Tibial nerve (tissue), 4 donors: ENCODE results near the gene UGT1A9. TPM values are rescaled to one million over a fixed set of nuclear protein-coding genes. Genes with fewer than 3 reads are reported as not detected.

Experiments
- DNase-seq, 2 donors: peaks; one replicate each; pipeline ENCODE4 v3.0.0-alpha.2; 2019; ENCODE audit warnings: low spot score in 2 of 2
- H3K27ac ChIP-seq, 4 donors: fragments of 200-600 bp; sonication (generic) in 3 of 4; one replicate each; pipeline ENCODE4 v1.5.1; 2017 to 2019; ENCODE audit warnings: mild to moderate bottlenecking in 1 of 4
- H3K27me3 ChIP-seq, 2 donors: fragments of 200-600 bp; sonication (generic) in 1 of 2; one replicate each; pipeline versions ENCODE4 v1.5.1 to v1.6.0; 2017 to 2019
- H3K36me3 ChIP-seq, 3 donors: fragments of 200-600 bp; sonication (generic); one replicate each; pipeline ENCODE4 v1.5.1; 2018 to 2019
- H3K4me1 ChIP-seq, 4 donors: fragments of 200-600 bp; sonication (generic) in 3 of 4; one replicate each; pipeline ENCODE4 v1.5.1; 2017 to 2019
- H3K4me3 ChIP-seq, 4 donors: fragments of 200-600 bp; sonication (generic) in 3 of 4; one replicate each; pipeline ENCODE4 v1.5.1; 2017 to 2019; ENCODE audit warnings: mild to moderate bottlenecking in 1 of 4, moderate library complexity in 1 of 4
- H3K9me3 ChIP-seq, 4 donors: fragments of 200-600 bp; sonication (generic) in 3 of 4; one replicate each; pipeline ENCODE4 v1.5.1; 2017 to 2019
- EP300 ChIP-seq, 2 donors: sonication (generic); formaldehyde crosslinking; IDR thresholded peaks; one replicate each; pipeline ENCODE4 v1.6.1; 2017; ENCODE audit warnings: antibody characterized with exemption in 2 of 2, mild to moderate bottlenecking in 1 of 2
- POLR2A ChIP-seq, 2 donors: fragments of 450-650 bp; IDR thresholded peaks; one replicate each; pipeline ENCODE4 v1.6.1; 2017; ENCODE audit warnings: antibody characterized with exemption in 2 of 2, mild to moderate bottlenecking in 2 of 2, moderate library complexity in 2 of 2
- WGBS, 2 donors: methylation state at CpG; one replicate each; pipeline ENCODE4 v1.1.5; 2018; 5-methylcytosine and 5-hydroxymethylcytosine counted together
- total RNA-seq, 4 donors: library from RNA; depleted of rRNA; stranded (reverse); fragments of >200 nt; gene quantifications; one replicate each; pipeline ENCODE4 v1.1.0, GENCODE V29; 2016
- TF ChIP-seq, protein P1 (sequence below), 5 experiments: fragments of 200-600 bp in 3 of 5; fragments of 450-650 bp in 2 of 5; sonication (generic) in 3 of 5; IDR thresholded peaks; one replicate each; pipeline ENCODE4 v1.5.1; 2016 to 2019; ENCODE audit warnings: antibody characterized with exemption in 5 of 5, mild to moderate bottlenecking in 3 of 5, moderate library complexity in 2 of 5

The UGT1A9 gene
- total RNA-seq, 4 donors from 2014 or later: not detected

DNA sequence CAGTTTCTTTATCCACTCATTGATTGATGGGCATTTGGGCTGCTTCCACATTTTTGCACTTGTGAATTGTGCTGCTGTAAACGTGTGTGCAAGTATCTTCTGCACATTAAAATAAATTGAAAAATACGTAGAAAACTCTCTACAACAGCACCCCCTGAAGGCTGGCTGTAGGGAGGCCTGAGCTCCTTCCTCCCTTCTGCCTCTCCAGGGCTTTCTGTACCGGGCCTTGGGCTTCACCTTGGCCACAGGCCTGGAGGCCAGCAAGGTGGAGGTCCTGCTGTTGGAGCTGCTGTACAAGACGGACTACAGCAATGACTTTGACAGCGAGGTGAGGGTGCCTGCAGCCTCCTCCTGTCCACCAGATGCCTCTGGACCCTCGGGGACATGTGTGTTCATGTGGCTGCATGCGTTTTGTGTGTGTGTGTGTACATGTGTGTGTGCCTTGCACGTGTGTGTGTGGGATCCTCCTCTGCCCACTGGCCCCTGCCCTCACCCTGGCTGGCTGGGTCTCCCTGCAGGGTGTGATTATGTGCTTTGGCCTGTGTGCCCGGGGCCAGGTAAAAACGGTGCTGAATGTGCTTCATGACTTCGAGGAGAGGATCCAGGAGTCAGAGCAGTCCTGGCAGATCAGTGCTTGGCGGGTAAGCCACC is 135.6 kb downstream of the UGT1A9 start:
- Histone ChIP-seq H3K36me3 (no peaks in the 10 kb centered on the region), H3K9me3 (no peaks in the 10 kb centered on the region), H3K4me1 (no peaks in the 10 kb centered on the region), H3K27me3 (no peaks in the 10 kb centered on the region), H3K4me3 (no peak overlapping the region), H3K27ac (no peak overlapping the region)
- DNase-seq: no peak
- WGBS, 2 donors: 61 to 78% methylated on average over 11 to 12 of the region's 12 CpGs
- TF ChIP-seq EP300 (IDR thresholded peaks at IDR 0.05) (no peak), POLR2A (IDR thresholded peaks at IDR 0.05) (no peak)
- TF ChIP-seq, protein P1, sequence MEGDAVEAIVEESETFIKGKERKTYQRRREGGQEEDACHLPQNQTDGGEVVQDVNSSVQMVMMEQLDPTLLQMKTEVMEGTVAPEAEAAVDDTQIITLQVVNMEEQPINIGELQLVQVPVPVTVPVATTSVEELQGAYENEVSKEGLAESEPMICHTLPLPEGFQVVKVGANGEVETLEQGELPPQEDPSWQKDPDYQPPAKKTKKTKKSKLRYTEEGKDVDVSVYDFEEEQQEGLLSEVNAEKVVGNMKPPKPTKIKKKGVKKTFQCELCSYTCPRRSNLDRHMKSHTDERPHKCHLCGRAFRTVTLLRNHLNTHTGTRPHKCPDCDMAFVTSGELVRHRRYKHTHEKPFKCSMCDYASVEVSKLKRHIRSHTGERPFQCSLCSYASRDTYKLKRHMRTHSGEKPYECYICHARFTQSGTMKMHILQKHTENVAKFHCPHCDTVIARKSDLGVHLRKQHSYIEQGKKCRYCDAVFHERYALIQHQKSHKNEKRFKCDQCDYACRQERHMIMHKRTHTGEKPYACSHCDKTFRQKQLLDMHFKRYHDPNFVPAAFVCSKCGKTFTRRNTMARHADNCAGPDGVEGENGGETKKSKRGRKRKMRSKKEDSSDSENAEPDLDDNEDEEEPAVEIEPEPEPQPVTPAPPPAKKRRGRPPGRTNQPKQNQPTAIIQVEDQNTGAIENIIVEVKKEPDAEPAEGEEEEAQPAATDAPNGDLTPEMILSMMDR (IDR thresholded peaks at IDR 0.05): no peak

DNA sequence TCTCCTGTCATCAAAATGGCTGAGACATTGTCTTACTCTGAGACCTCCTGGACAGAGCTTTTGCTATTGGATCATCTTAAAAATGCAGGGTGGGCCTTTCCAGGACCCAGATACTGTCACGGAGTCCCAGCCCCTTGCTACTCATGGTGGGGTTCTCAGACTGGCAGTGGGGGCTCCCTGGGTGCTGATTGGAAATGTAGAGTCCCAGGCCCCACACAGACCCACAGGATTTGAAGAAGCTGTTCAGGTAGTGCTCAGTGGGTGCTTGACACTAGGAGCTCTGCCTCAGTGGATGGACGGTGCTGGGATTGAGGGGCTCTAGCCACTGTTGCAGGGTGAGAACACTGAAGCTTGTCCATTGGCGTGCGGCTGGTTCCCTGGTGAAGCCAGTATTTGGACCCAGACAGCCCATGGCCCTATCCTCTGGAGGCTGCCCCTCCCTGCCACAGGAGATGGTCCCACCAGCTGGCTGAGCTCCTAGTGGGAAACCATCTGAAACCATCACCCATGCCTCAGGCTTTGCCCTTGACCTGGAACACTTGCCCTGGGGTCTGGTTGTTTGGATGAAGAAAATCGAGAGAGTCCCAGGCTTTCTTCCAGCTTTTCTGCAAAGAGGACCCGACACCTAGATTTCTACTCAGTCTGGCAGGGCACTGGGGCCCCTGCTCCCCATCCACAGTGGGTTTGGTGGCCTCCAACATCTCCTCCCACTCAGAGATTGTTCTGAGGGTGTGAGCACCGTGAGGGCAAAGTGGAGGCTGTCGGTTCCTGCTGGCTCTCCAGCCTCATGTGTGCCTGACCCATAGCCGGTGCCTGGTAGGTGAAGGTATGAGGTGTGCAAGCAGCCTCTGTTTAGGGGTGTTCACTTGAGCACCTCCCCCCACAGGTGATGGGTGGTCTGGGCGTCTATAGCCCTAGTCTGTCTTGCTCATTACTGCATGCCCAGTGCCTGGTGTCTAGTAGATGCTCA is 136.6 kb downstream of the UGT1A9 start:
- no peak for TF ChIP-seq POLR2A (IDR thresholded peaks at IDR 0.05)
- TF ChIP-seq, protein P1 (IDR thresholded peaks at IDR 0.05): no peak
- no peak for TF ChIP-seq EP300 (IDR thresholded peaks at IDR 0.05)
- no peak for DNase-seq
- Histone ChIP-seq H3K4me3 (no peak overlapping the region), H3K36me3 (no peaks in the 10 kb centered on the region), H3K4me1 (no peaks in the 10 kb centered on the region), H3K27ac (no peak overlapping the region), H3K27me3 (no peaks in the 10 kb centered on the region), H3K9me3 (no peaks in the 10 kb centered on the region)
- 74 to 78% methylated on average over 10 of the region's 10 CpGs for WGBS, 2 donors

DNA sequence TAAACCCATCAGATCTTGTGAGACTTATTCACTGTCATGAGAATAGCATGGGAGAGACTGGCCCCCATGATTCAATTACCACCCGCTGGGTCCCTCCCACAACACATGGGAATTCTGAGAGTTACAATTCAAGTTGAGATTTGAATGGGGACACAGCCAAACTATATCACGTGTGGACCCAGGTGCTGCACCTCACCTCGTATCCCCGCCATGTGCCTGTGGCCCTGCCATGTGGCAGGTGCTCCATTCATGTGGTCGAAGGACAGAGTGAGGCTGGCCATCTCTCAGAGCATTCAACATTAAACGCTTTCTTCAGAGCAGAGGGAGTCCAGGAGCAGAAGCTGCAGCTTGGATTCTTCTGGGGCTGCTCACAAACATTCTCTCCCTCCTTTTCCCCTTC is 138.7 kb downstream of the UGT1A9 start:
- WGBS, 2 donors: 88 to 90% methylated on average over 6 of the region's 6 CpGs
- H3K9me3 ChIP-seq: no peaks in the 10 kb centered on the region
- TF ChIP-seq EP300 (IDR thresholded peaks at IDR 0.05) (no peak), POLR2A (IDR thresholded peaks at IDR 0.05) (no peak)
- TF ChIP-seq, protein P1 (IDR thresholded peaks at IDR 0.05): no peak

DNA sequence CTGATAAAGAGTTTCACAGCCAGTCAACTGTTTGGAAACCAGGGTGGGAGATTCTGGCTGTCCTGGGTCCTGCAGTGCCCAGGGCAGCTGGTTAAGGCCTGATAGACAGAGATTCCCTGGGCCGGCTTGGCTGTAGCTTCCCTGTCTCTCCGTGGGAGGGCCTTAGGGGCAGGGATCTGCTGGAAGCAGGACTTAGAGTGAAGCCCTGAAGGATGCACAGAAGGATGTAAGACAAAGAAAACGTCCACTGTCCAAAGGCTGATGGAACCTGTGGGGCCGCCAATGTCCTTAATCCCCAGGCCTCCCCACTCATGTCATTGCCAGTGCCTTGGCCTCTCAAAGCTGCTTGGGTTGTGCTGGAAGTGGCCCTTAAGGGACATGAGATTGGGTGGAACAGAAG is 139.4 kb downstream of the UGT1A9 start:
- Histone ChIP-seq H3K27me3 (no peaks in the 10 kb centered on the region), H3K36me3 (no peaks in the 10 kb centered on the region), H3K27ac (no peak overlapping the region), H3K9me3 (no peaks in the 10 kb centered on the region), H3K4me3 (no peak overlapping the region), H3K4me1 (no peaks in the 10 kb centered on the region)
- TF ChIP-seq, protein P1 (IDR thresholded peaks at IDR 0.05): no peak
- no peak for DNase-seq
- 63 to 78% methylated on average over 4 of the region's 4 CpGs for WGBS, 2 donors

More for the DNA sequence above, 138.7 kb downstream of the UGT1A9 start:
- H3K4me1 ChIP-seq: no peaks in the 10 kb centered on the region
- no peaks in the 10 kb centered on the region for H3K27me3 ChIP-seq
- H3K27ac ChIP-seq: no peak overlapping the region
- no peak for DNase-seq
- H3K4me3 ChIP-seq: no peak overlapping the region
- no peaks in the 10 kb centered on the region for H3K36me3 ChIP-seq

DNA sequence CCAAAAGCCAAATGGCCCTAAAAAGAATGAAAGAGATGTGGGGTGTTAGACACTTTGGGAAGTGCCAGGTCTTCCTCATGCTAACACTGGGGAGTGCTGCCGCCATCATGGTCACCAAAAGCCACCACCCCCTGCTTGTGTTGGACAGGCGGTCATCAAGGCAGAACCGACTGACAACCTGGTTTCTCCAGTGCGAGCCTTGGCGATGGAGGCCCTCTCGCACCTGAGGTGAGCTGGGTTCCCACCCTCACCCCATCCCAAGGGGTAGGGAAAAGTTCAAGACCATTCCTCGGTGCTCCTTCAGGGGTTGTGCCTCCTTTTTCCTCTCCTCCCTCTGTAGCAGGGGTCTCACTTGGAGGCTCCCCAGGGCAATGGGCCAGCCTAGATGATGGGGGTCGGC is 140.0 kb downstream of the UGT1A9 start:
- H3K27me3 ChIP-seq: no peaks in the 10 kb centered on the region
- no peaks in the 10 kb centered on the region for H3K4me1 ChIP-seq

More for the DNA sequence above, 140.0 kb downstream of the UGT1A9 start:
- no peaks in the 10 kb centered on the region for H3K9me3 ChIP-seq
- WGBS, 2 donors: 87 to 90% methylated on average over 7 to 8 of the region's 8 CpGs
- H3K36me3 ChIP-seq: no peaks in the 10 kb centered on the region
- no peak overlapping the region for H3K4me3 ChIP-seq
- no peak for DNase-seq
- TF ChIP-seq, protein P1 (IDR thresholded peaks at IDR 0.05): no peak
- TF ChIP-seq POLR2A (IDR thresholded peaks at IDR 0.05) (no peak), EP300 (IDR thresholded peaks at IDR 0.05) (no peak)
- H3K27ac ChIP-seq: no peak overlapping the region
